ENCODE measurements around the gene NPAS3.

DNA sequence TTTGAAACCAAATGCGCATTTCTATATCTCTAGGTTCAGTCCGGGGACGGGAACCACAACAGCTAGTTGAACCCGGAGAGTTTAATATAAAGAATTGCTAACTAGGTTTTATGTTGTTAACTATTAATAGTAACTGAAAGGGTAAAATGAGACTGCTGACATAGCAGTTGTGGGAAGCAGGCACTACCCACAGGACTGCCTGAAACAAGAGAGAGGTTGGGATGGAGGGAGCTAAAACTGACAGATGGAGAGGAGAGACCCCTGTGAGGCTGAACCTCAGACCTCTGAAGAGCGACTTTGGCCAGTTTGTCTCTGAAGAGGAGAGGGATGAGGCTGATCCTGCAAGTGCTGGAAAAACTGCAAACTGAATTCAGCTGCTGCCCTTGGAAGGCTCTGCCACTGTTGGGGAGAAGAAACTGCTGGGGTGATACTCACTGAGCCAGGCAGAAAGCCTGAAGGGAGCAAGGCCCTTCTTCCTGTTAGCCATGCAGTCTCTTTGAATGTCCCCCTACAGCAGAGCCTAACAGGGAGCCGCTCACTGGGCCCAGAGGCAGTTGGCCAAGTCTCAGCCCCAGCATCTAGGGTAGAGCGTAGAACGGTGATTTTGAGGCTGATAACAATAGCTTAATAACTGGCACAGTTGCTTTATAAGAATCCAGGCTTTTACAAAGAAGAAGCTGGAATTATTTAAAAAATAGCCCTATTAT is 172.2 kb downstream of the NPAS3 start:
- TF ChIP-seq, protein P1, sequence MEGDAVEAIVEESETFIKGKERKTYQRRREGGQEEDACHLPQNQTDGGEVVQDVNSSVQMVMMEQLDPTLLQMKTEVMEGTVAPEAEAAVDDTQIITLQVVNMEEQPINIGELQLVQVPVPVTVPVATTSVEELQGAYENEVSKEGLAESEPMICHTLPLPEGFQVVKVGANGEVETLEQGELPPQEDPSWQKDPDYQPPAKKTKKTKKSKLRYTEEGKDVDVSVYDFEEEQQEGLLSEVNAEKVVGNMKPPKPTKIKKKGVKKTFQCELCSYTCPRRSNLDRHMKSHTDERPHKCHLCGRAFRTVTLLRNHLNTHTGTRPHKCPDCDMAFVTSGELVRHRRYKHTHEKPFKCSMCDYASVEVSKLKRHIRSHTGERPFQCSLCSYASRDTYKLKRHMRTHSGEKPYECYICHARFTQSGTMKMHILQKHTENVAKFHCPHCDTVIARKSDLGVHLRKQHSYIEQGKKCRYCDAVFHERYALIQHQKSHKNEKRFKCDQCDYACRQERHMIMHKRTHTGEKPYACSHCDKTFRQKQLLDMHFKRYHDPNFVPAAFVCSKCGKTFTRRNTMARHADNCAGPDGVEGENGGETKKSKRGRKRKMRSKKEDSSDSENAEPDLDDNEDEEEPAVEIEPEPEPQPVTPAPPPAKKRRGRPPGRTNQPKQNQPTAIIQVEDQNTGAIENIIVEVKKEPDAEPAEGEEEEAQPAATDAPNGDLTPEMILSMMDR (IDR thresholded peaks at IDR 0.05), result no peak
- no peak for TF ChIP-seq POLR2A (IDR thresholded peaks at IDR 0.05)

Measured in breast epithelium (tissue), 3 donors.